ENCODE results near the gene PLEKHJ1. TPM values are rescaled to one million over a fixed set of nuclear protein-coding genes. Genes with fewer than 3 reads are reported as not detected.

The PLEKHJ1 gene
- total and polyA plus RNA-seq, 4 donors, result 64.4 to 76.4 (median 67.3) TPM

GRCh38 chr19:2223391-2223790 is 12.7 kb downstream of the PLEKHJ1 start:
- Histone ChIP-seq H3K9ac (ENCODE audit: insufficient read depth in 1 of 2, low read length in 2 of 2) (no peak overlapping the region), H3K9me3 (ENCODE audit: control insufficient read depth in 4 of 4, insufficient read depth in 3 of 4, low read length in 3 of 4) (no peaks in the 10 kb centered on the region), H3K4me1 (ENCODE audit: control insufficient read depth in 5 of 5, insufficient read depth in 5 of 5, low read length in 5 of 5) (peaks cover 0 to 3% (median 0%) of the 10 kb centered on the region in 5 donors), H3K27me3 (ENCODE audit: control insufficient read depth in 3 of 3, insufficient read depth in 3 of 3, low read length in 2 of 3) (no peaks in the 10 kb centered on the region), H3K4me3 (no peak overlapping the region), H3K27ac (ENCODE audit: low read depth in 1 of 2, low read length in 1 of 2) (no peak overlapping the region), H3K36me3 (ENCODE audit: control insufficient read depth in 4 of 4, insufficient read depth in 4 of 4, low read length in 4 of 4) (peaks cover 7 to 85% (median 15%) of the 10 kb centered on the region in 4 donors)
- TF ChIP-seq CTCF (IDR thresholded peaks at IDR 0.05; ENCODE audit: control extremely low read depth, extremely low read depth), result no peak
- DNase-seq, result no peak
- no peak for ATAC-seq (ENCODE audit: insufficient read depth, low FRiP score)
- WGBS, 2 donors, result 92 to 93% methylated on average over 16 to 18 of the region's 18 CpGs

GRCh38 chr19:2221918-2222317 is 14.2 kb downstream of the PLEKHJ1 start:
- Histone ChIP-seq H3K27ac (ENCODE audit: low read depth in 1 of 2, low read length in 1 of 2) (no peak overlapping the region), H3K36me3 (ENCODE audit: control insufficient read depth in 4 of 4, insufficient read depth in 4 of 4, low read length in 4 of 4) (peaks cover 15 to 85% (median 18%) of the 10 kb centered on the region in 4 donors), H3K4me3 (no peak overlapping the region), H3K9ac (ENCODE audit: insufficient read depth in 1 of 2, low read length in 2 of 2) (no peak overlapping the region), H3K9me3 (ENCODE audit: control insufficient read depth in 4 of 4, insufficient read depth in 3 of 4, low read length in 3 of 4) (peaks cover 0 to 2% (median 0%) of the 10 kb centered on the region in 4 donors), H3K4me1 (ENCODE audit: control insufficient read depth in 5 of 5, insufficient read depth in 5 of 5, low read length in 5 of 5) (peaks cover 0 to 3% (median 0%) of the 10 kb centered on the region in 5 donors), H3K27me3 (ENCODE audit: control insufficient read depth in 3 of 3, insufficient read depth in 3 of 3, low read length in 2 of 3) (no peaks in the 10 kb centered on the region)
- ATAC-seq (ENCODE audit: insufficient read depth, low FRiP score) (no peak), DNase-seq (no peak)
- WGBS, 2 donors, result 90 to 91% methylated on average over 20 of the region's 20 CpGs
- no peak for TF ChIP-seq CTCF (IDR thresholded peaks at IDR 0.05; ENCODE audit: control extremely low read depth, extremely low read depth)

GRCh38 chr19:2221250-2221831 is 14.8 kb downstream of the PLEKHJ1 start:
- H3K9me3 ChIP-seq (ENCODE audit: control insufficient read depth in 4 of 4, insufficient read depth in 3 of 4, low read length in 3 of 4), result peaks cover 0 to 2% (median 0%) of the 10 kb centered on the region in 4 donors
- H3K4me3 ChIP-seq, result no peak overlapping the region
- H3K27ac ChIP-seq (ENCODE audit: low read depth in 1 of 2, low read length in 1 of 2), result no peak overlapping the region
- WGBS, 2 donors, result 93 to 94% methylated on average over 20 of the region's 20 CpGs
- H3K27me3 ChIP-seq (ENCODE audit: control insufficient read depth in 3 of 3, insufficient read depth in 3 of 3, low read length in 2 of 3), result no peaks in the 10 kb centered on the region
- no peak for TF ChIP-seq CTCF (IDR thresholded peaks at IDR 0.05; ENCODE audit: control extremely low read depth, extremely low read depth)
- H3K9ac ChIP-seq (ENCODE audit: insufficient read depth in 1 of 2, low read length in 2 of 2), result no peak overlapping the region
- H3K4me1 ChIP-seq (ENCODE audit: control insufficient read depth in 5 of 5, insufficient read depth in 5 of 5, low read length in 5 of 5), result peaks cover 0 to 3% (median 0%) of the 10 kb centered on the region in 5 donors
- no peak for ATAC-seq (ENCODE audit: insufficient read depth, low FRiP score)
- peaks cover 12 to 85% (median 22%) of the 10 kb centered on the region in 4 donors for H3K36me3 ChIP-seq (ENCODE audit: control insufficient read depth in 4 of 4, insufficient read depth in 4 of 4, low read length in 4 of 4)
- DNase-seq, result peak in 1 of 3 donors; percentile 26
